ENCODE data around the gene GMNN.
"Not testable (repeated sequence)": the region's sequence is repeated elsewhere in the genome, so short reads cannot be mapped to it uniquely, and the experiment has no call there.

DNA sequence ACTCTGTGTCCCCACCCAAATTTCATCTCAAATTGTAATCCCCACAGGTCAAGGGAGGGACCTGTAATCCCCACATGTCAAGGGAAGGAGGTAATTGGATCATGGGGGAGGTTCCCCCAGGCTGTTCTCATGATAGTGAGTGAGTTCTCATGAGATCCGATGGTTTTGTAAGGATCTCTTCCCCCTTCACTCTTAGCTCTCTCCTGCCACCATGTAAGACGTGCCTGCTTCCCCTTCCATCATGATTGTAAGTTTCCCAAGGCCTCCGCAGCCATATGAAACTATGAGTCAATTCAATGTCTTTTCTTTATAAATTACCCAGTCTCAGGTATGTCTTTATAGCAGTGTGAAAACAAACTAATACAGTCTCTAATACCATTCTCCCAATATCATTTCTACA lies 23.9 kb upstream of the GMNN start:
- TF ChIP-seq, protein P1, sequence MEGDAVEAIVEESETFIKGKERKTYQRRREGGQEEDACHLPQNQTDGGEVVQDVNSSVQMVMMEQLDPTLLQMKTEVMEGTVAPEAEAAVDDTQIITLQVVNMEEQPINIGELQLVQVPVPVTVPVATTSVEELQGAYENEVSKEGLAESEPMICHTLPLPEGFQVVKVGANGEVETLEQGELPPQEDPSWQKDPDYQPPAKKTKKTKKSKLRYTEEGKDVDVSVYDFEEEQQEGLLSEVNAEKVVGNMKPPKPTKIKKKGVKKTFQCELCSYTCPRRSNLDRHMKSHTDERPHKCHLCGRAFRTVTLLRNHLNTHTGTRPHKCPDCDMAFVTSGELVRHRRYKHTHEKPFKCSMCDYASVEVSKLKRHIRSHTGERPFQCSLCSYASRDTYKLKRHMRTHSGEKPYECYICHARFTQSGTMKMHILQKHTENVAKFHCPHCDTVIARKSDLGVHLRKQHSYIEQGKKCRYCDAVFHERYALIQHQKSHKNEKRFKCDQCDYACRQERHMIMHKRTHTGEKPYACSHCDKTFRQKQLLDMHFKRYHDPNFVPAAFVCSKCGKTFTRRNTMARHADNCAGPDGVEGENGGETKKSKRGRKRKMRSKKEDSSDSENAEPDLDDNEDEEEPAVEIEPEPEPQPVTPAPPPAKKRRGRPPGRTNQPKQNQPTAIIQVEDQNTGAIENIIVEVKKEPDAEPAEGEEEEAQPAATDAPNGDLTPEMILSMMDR (IDR thresholded peaks at IDR 0.05) = not testable (repeated sequence)
- TF ChIP-seq POLR2A, EP300 (IDR thresholded peaks at IDR 0.05): not testable (repeated sequence)

Data from tibial nerve (tissue), 4 donors.